ENCODE data around the gene TYSND1. TPM values are rescaled to one million over a fixed set of nuclear protein-coding genes. Genes with fewer than 3 reads are reported as not detected.

TYSND1 gene
- total and polyA plus RNA-seq, 12 donors, result 4.1 to 33.1 (median 18.0) TPM

GRCh38 chr10:70164163-70164562 is 17.7 kb upstream of the TYSND1 start:
- intact Hi-C loops (cut with DNase I), result no loop called here
- H3K4me3 ChIP-seq, result no peak overlapping the region

GRCh38 chr10:70163448-70163847 is 16.9 kb upstream of the TYSND1 start:
- H3K36me3 ChIP-seq (replicated peaks in 1 of 2), result peaks cover 0 to 35% of the 10 kb centered on the region in 2 donors
- no peaks in the 10 kb centered on the region for H3K9me3 ChIP-seq (replicated peaks in 1 of 3)
- intact Hi-C loops (cut with DNase I), result no loop called here
- H3K27me3 ChIP-seq, result no peaks in the 10 kb centered on the region
- TF ChIP-seq POLR2A (IDR thresholded peaks at IDR 0.05) (no peak), CTCF (IDR thresholded peaks at IDR 0.05) (no peak)
- no peak for DNase-seq
- no peak overlapping the region for H3K4me3 ChIP-seq
- WGBS, 4 donors, result 95 to 97% (median 96%) methylated on average over 4 of the region's 4 CpGs
- H3K4me1 ChIP-seq (replicated peaks in 1 of 2), result peaks cover 20 to 71% of the 10 kb centered on the region in 2 donors
- peak overlapping the region in 1 of 5 donors; percentile 5 for H3K27ac ChIP-seq

More at GRCh38 chr10:70164163-70164562, 17.7 kb upstream of the TYSND1 start:
- peaks cover 25 to 72% of the 10 kb centered on the region in 2 donors for H3K4me1 ChIP-seq (replicated peaks in 1 of 2)
- no peak overlapping the region for H3K27ac ChIP-seq
- no peaks in the 10 kb centered on the region for H3K27me3 ChIP-seq
- no peak for DNase-seq
- H3K9me3 ChIP-seq (replicated peaks in 1 of 3), result no peaks in the 10 kb centered on the region
- H3K36me3 ChIP-seq (replicated peaks in 1 of 2), result peaks cover 0 to 31% of the 10 kb centered on the region in 2 donors
- 56 to 66% (median 61%) methylated on average over 3 of the region's 3 CpGs for WGBS, 4 donors
- TF ChIP-seq POLR2A (IDR thresholded peaks at IDR 0.05) (no peak), CTCF (IDR thresholded peaks at IDR 0.05) (no peak)

- Histone ChIP-seq H3K27me3 (no peaks in the 10 kb centered on the region), H3K27ac (peak overlapping the region in 1 of 5 donors; percentile 5), H3K9me3 (replicated peaks in 1 of 3) (no peaks in the 10 kb centered on the region), H3K36me3 (replicated peaks in 1 of 2) (peaks cover 0 to 39% of the 10 kb centered on the region in 2 donors), H3K4me1 (replicated peaks in 1 of 2) (peaks cover 20 to 69% of the 10 kb centered on the region in 2 donors), H3K4me3 (no peak overlapping the region)
- intact Hi-C loops (cut with DNase I), result no loop called here
- DNase-seq, result no peak
- 19 to 32% (median 26%) methylated on average over 1 of the region's 1 CpG for WGBS, 4 donors
- TF ChIP-seq CTCF (IDR thresholded peaks at IDR 0.05), result no peak
- no peak for TF ChIP-seq POLR2A (IDR thresholded peaks at IDR 0.05)
Observed at GRCh38 chr10:70162892-70163201, 16.3 kb upstream of the TYSND1 start.

- Histone ChIP-seq H3K4me1 (replicated peaks in 1 of 2) (peaks cover 20 to 64% of the 10 kb centered on the region in 2 donors), H3K9me3 (replicated peaks in 1 of 3) (no peaks in the 10 kb centered on the region), H3K27ac (peak overlapping the region in 2 of 5 donors; percentile 5 to 6), H3K27me3 (no peaks in the 10 kb centered on the region), H3K4me3 (no peak overlapping the region), H3K36me3 (replicated peaks in 1 of 2) (peaks cover 0 to 44% of the 10 kb centered on the region in 2 donors)
- WGBS, 4 donors, result 88 to 95% (median 88%) methylated on average over 1 to 2 of the region's 2 CpGs
- intact Hi-C loops (cut with DNase I), result no loop called here
- no peak for DNase-seq
- TF ChIP-seq CTCF (IDR thresholded peaks at IDR 0.05) (no peak), POLR2A (IDR thresholded peaks at IDR 0.05) (no peak)
Observed at GRCh38 chr10:70162151-70162891, 15.8 kb upstream of the TYSND1 start.

Data from adrenal gland (tissue), 12 donors.